ENCODE results near the gene SLC7A4.

SLC7A4 gene

GRCh38 chr22:20981787-20982562 is 50.4 kb downstream of the SLC7A4 start, which contains the start of gene LZTR1:
TSS of gene LZTR1 (plus strand) at chr22:20982297. CDS start at chr22:20982372, 75 bp downstream.
- DNase-seq = peak; percentile 54

- DNase-seq = no peak
Measured at GRCh38 chr22:20980938-20981722, 51.2 kb downstream of the SLC7A4 start.

DNA sequence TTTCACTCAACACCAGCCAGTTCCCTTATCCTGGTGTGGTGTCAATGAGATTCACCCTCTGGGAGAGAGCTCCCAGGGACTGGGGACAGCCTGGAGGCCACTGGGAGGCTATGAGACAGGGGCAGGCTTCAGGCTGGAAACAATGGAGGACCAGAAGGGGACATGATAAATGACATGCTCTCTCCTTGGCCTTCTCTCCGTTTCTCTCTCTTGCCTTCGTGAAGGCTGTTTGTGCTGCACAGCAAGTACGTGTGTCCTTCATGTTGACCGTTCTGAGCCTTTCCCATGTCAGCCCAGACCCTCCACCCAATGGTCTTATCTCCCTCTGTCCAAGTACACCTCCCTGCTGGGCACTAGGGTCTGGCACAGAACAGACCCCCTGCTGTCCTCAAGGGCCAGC is 51.8 kb downstream of the SLC7A4 start:
- no peak for DNase-seq

DNA sequence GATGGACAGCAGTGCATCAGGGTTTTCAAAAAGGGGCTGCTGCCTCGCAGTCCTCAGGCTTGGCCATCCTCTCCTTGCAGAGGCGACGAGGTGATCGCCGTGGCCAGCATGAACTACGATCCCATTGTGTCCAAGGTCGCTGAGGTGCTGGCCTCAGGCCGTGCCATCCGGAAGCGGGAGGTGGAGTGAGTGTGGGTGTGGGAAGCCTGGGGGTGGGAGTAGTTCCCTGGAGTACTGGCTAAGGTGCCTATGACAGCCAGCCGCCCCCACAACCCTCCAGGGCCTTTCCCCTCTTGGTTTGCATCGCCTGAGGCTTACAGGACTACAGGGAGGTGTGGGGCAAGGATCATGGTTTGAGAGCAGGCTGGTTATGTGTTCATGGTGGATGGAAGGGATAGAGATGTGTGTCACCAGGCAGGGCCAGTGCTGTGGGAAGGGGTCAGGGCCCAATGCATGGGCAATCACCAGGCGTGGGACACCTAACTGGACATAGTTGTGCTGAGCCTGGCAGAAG is 52.4 kb downstream of the SLC7A4 start:
- DNase-seq = no peak

- no peak for DNase-seq
Measured at GRCh38 chr22:20979243-20979809, 53.0 kb downstream of the SLC7A4 start.
